Stomach smooth muscle (tissue), 2 donors: ENCODE data around the gene RPL21.
A peak's percentile ranks its signal among the peaks of the same experiment; 100 is the strongest.
"Not testable (repeated sequence)": the region's sequence is repeated elsewhere in the genome, so short reads cannot be mapped to it uniquely, and the experiment has no call there.

Experiments used
- H3K27ac ChIP-seq: one replicate; pipeline ENCODE4 v1.7.0; 2013; ENCODE audit warnings: mild to moderate bottlenecking, low read length, inconsistent platforms
- H3K27me3 ChIP-seq, 2 donors: one replicate each; pipeline ENCODE4 v1.7.0; 2013; ENCODE audit warnings: low read length in 2 of 2; ENCODE audit not compliant: insufficient read depth in 2 of 2, control insufficient read depth in 1 of 2
- H3K36me3 ChIP-seq, 2 donors: one replicate each; pipeline ENCODE4 v1.7.0; 2013; ENCODE audit warnings: low read length in 2 of 2; ENCODE audit not compliant: control insufficient read depth in 2 of 2, insufficient read depth in 2 of 2
- H3K4me1 ChIP-seq: one replicate; pipeline ENCODE4 v1.7.0; 2013; ENCODE audit warnings: low read length; ENCODE audit not compliant: control insufficient read depth, insufficient read depth
- H3K4me3 ChIP-seq, 2 donors: one replicate each; pipeline ENCODE4 v1.7.0; 2013; ENCODE audit warnings: low read length in 2 of 2
- H3K9ac ChIP-seq, 2 donors: one replicate each; pipeline ENCODE4 v1.7.0; 2013; ENCODE audit warnings: low read length in 2 of 2, mild to moderate bottlenecking in 1 of 2
- H3K9me3 ChIP-seq, 2 donors: one replicate each; pipeline ENCODE4 v1.7.0; 2013; ENCODE audit warnings: low read length in 2 of 2; ENCODE audit not compliant: control insufficient read depth in 2 of 2
- donor health status: healthy.
- donor health status: Pancreatic carcinoma.

RPL21 gene

GRCh38 chr13:27222100-27222499 lies 29.3 kb upstream of the RPL21 start:
- H3K9me3 ChIP-seq, result not testable (repeated sequence)

GRCh38 chr13:27226991-27227390 lies 24.4 kb upstream of the RPL21 start:
- Histone ChIP-seq H3K27me3 (no peaks in the 10 kb centered on the region), H3K36me3 (no peaks in the 10 kb centered on the region), H3K9ac (no peak overlapping the region), H3K4me1 (peaks cover 2% of the 10 kb centered on the region), H3K27ac (no peak overlapping the region), H3K4me3 (no peak overlapping the region), H3K9me3 (no peaks in the 10 kb centered on the region)

More at GRCh38 chr13:27222100-27222499, 29.3 kb upstream of the RPL21 start:
- not testable (repeated sequence) for H3K9ac ChIP-seq, H3K4me1 ChIP-seq, H3K36me3 ChIP-seq, H3K27ac ChIP-seq, H3K4me3 ChIP-seq, H3K27me3 ChIP-seq

GRCh38 chr13:27228131-27228530 lies 23.2 kb upstream of the RPL21 start:
- no peaks in the 10 kb centered on the region for H3K9me3 ChIP-seq
- H3K27me3 ChIP-seq, result no peaks in the 10 kb centered on the region
- peaks cover 2% of the 10 kb centered on the region for H3K4me1 ChIP-seq
- no peaks in the 10 kb centered on the region for H3K36me3 ChIP-seq
- no peak overlapping the region for H3K9ac ChIP-seq
- H3K27ac ChIP-seq, result no peak overlapping the region
- H3K4me3 ChIP-seq, result no peak overlapping the region

- H3K27me3 ChIP-seq, result no peaks in the 10 kb centered on the region
- no peak overlapping the region for H3K9ac ChIP-seq
- no peaks in the 10 kb centered on the region for H3K9me3 ChIP-seq
- H3K4me3 ChIP-seq, result no peak overlapping the region
- peaks cover 2% of the 10 kb centered on the region for H3K4me1 ChIP-seq
- no peak overlapping the region for H3K27ac ChIP-seq
- no peaks in the 10 kb centered on the region for H3K36me3 ChIP-seq
Measured at GRCh38 chr13:27229642-27230041, 21.7 kb upstream of the RPL21 start.

GRCh38 chr13:27233964-27234363 lies 17.4 kb upstream of the RPL21 start:
- Histone ChIP-seq H3K36me3 (no peaks in the 10 kb centered on the region), H3K27me3 (no peaks in the 10 kb centered on the region), H3K4me3 (no peak overlapping the region), H3K27ac (no peak overlapping the region), H3K9me3 (no peaks in the 10 kb centered on the region), H3K9ac (no peak overlapping the region), H3K4me1 (no peaks in the 10 kb centered on the region)

- no peaks in the 10 kb centered on the region for H3K9me3 ChIP-seq
- H3K36me3 ChIP-seq, result no peaks in the 10 kb centered on the region
- H3K4me3 ChIP-seq, result no peak overlapping the region
- H3K27me3 ChIP-seq, result no peaks in the 10 kb centered on the region
- no peaks in the 10 kb centered on the region for H3K4me1 ChIP-seq
- H3K9ac ChIP-seq, result no peak overlapping the region
- no peak overlapping the region for H3K27ac ChIP-seq
Measured at GRCh38 chr13:27236478-27236877, 14.9 kb upstream of the RPL21 start.

GRCh38 chr13:27242702-27243101 lies 8.7 kb upstream of the RPL21 start:
- H3K4me1 ChIP-seq, result no peaks in the 10 kb centered on the region

GRCh38 chr13:27245610-27246009 lies 5.7 kb upstream of the RPL21 start:
- Histone ChIP-seq H3K36me3 (no peaks in the 10 kb centered on the region), H3K9me3 (no peaks in the 10 kb centered on the region), H3K4me1 (no peaks in the 10 kb centered on the region), H3K27me3 (no peaks in the 10 kb centered on the region), H3K4me3 (no peak overlapping the region), H3K27ac (no peak overlapping the region), H3K9ac (no peak overlapping the region)

More at GRCh38 chr13:27242702-27243101, 8.7 kb upstream of the RPL21 start:
- H3K27me3 ChIP-seq, result no peaks in the 10 kb centered on the region
- H3K4me3 ChIP-seq, result no peak overlapping the region
- H3K9me3 ChIP-seq, result no peaks in the 10 kb centered on the region
- H3K9ac ChIP-seq, result no peak overlapping the region
- no peak overlapping the region for H3K27ac ChIP-seq
- no peaks in the 10 kb centered on the region for H3K36me3 ChIP-seq

- peak overlapping the region; percentile 99 for H3K27ac ChIP-seq
- peak overlapping the region; percentile 100 for H3K9ac ChIP-seq
- H3K36me3 ChIP-seq, result peaks cover 7 to 11% of the 10 kb centered on the region in 2 donors
- no peaks in the 10 kb centered on the region for H3K9me3 ChIP-seq
- peaks cover 15% of the 10 kb centered on the region for H3K4me1 ChIP-seq
- peak overlapping the region; percentile 92 to 99 for H3K4me3 ChIP-seq
- H3K27me3 ChIP-seq, result no peaks in the 10 kb centered on the region
Measured at GRCh38 chr13:27250833-27251165, 559 bp upstream of the RPL21 start.

- H3K9ac ChIP-seq, result peak overlapping the region; percentile 100
- peaks cover 14 to 16% of the 10 kb centered on the region in 2 donors for H3K36me3 ChIP-seq
- H3K27me3 ChIP-seq, result no peaks in the 10 kb centered on the region
- H3K4me3 ChIP-seq, result peak overlapping the region; percentile 92 to 99
- H3K4me1 ChIP-seq, result peaks cover 15% of the 10 kb centered on the region
- peak overlapping the region; percentile 99 for H3K27ac ChIP-seq
- H3K9me3 ChIP-seq, result no peaks in the 10 kb centered on the region
Measured at GRCh38 chr13:27252467-27252866, 1.1 kb downstream of the RPL21 start.

GRCh38 chr13:27257233-27257568 lies 5.8 kb downstream of the RPL21 start:
- Histone ChIP-seq H3K27ac (no peak overlapping the region), H3K9ac (no peak overlapping the region), H3K36me3 (peaks cover 20 to 36% of the 10 kb centered on the region in 2 donors), H3K27me3 (no peaks in the 10 kb centered on the region), H3K9me3 (no peaks in the 10 kb centered on the region), H3K4me3 (no peak overlapping the region), H3K4me1 (peaks cover 15% of the 10 kb centered on the region)
